ENCODE measurements around the gene NDUFS1.

DNA sequence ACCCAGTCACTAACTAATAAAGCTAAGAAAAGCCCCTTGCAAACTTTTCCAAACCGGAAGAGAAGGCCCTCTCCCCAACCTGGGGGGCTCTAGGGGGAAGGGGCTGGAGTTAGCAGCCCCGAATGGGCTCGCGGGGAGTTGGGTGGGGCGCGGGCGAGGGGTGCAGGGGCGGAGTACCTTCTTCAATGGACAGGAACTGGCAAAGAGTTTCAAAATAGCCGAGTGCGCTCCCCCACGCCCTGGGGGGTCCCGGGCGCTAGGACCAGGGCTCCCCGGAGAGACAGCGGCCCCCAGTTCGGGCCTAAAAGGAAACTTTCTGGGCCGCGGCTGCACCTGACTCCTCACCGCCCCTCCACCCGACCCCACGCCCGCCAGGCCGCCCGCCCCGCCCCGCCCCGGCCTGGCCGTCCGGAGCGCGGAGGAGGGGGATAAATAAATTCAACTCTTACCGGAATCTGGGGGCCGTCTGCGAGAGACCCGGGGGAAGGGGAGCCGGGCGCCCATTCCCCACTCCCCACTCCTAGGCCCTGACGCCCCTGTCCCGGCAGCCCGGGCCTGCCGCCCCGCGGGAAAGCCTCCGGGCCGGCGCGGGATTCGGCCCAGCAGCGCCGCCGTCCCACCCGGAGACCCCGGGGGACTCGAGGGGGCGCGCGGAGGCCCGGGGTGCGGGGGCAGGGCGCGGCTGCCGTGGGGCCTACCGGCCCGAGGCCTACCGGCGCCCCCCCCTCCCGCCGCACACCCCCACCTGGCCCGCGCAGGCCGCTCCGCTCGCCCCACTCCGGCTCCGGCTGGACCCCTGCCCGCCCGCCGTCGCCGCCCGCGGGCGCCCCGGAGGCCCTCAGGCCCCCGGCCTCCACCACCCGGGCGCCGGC is 74.1 kb downstream of the NDUFS1 start:
- TF ChIP-seq, protein P1, sequence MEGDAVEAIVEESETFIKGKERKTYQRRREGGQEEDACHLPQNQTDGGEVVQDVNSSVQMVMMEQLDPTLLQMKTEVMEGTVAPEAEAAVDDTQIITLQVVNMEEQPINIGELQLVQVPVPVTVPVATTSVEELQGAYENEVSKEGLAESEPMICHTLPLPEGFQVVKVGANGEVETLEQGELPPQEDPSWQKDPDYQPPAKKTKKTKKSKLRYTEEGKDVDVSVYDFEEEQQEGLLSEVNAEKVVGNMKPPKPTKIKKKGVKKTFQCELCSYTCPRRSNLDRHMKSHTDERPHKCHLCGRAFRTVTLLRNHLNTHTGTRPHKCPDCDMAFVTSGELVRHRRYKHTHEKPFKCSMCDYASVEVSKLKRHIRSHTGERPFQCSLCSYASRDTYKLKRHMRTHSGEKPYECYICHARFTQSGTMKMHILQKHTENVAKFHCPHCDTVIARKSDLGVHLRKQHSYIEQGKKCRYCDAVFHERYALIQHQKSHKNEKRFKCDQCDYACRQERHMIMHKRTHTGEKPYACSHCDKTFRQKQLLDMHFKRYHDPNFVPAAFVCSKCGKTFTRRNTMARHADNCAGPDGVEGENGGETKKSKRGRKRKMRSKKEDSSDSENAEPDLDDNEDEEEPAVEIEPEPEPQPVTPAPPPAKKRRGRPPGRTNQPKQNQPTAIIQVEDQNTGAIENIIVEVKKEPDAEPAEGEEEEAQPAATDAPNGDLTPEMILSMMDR (IDR thresholded peaks at IDR 0.05): no peak
- TF ChIP-seq EP300 (IDR thresholded peaks at IDR 0.05) (no peak), POLR2A (IDR thresholded peaks at IDR 0.05) (no peak)

Data from ovary (tissue), 3 donors.